ENCODE data around the gene DCLRE1C. TPM values are rescaled to one million over a fixed set of nuclear protein-coding genes. Genes with fewer than 3 reads are reported as not detected.
"Not testable (repeated sequence)": the region's sequence is repeated elsewhere in the genome, so short reads cannot be mapped to it uniquely, and the experiment has no call there.

DCLRE1C gene
- polyA plus RNA-seq, 3 donors, result 13.5 to 14.6 (median 14.3) TPM

- DNase-seq (ENCODE audit: low read depth in 3 of 3, low spot score in 2 of 3), result no peak
Observed at GRCh38 chr10:14947268-14947667, 6.6 kb downstream of the DCLRE1C start.

GRCh38 chr10:14945108-14945507 lies 8.8 kb downstream of the DCLRE1C start:
- no peak for DNase-seq (ENCODE audit: low read depth in 3 of 3, low spot score in 2 of 3)

- not testable (repeated sequence) for DNase-seq (ENCODE audit: low read depth in 3 of 3, low spot score in 2 of 3)
Observed at GRCh38 chr10:14942950-14943338, 11.0 kb downstream of the DCLRE1C start.

- DNase-seq (ENCODE audit: low read depth in 3 of 3, low spot score in 2 of 3), result not testable (repeated sequence)
Observed at GRCh38 chr10:14942147-14942949, 11.5 kb downstream of the DCLRE1C start.

- DNase-seq (ENCODE audit: low read depth in 3 of 3, low spot score in 2 of 3), result not testable (repeated sequence)
Observed at GRCh38 chr10:14938971-14939370, 14.9 kb downstream of the DCLRE1C start.

- DNase-seq (ENCODE audit: low read depth in 3 of 3, low spot score in 2 of 3), result no peak
Observed at GRCh38 chr10:14936584-14936983, 17.3 kb downstream of the DCLRE1C start.

GRCh38 chr10:14930610-14931009 lies 23.3 kb downstream of the DCLRE1C start:
- DNase-seq (ENCODE audit: low read depth in 3 of 3, low spot score in 2 of 3), result no peak

- no peak for DNase-seq (ENCODE audit: low read depth in 3 of 3, low spot score in 2 of 3)
Observed at GRCh38 chr10:14926722-14927416, 27.0 kb downstream of the DCLRE1C start.

GRCh38 chr10:14926061-14926470 lies 27.8 kb downstream of the DCLRE1C start:
- DNase-seq (ENCODE audit: low read depth in 3 of 3, low spot score in 2 of 3), result no peak

- no peak for DNase-seq (ENCODE audit: low read depth in 3 of 3, low spot score in 2 of 3)
Observed at GRCh38 chr10:14925268-14925667, 28.6 kb downstream of the DCLRE1C start.

- DNase-seq (ENCODE audit: low read depth in 3 of 3, low spot score in 2 of 3), result no peak
Observed at GRCh38 chr10:14924013-14924412, 29.9 kb downstream of the DCLRE1C start.

- DNase-seq (ENCODE audit: low read depth in 3 of 3, low spot score in 2 of 3), result no peak
Observed at GRCh38 chr10:14918964-14919363, 34.9 kb downstream of the DCLRE1C start.

- DNase-seq (ENCODE audit: low read depth in 3 of 3, low spot score in 2 of 3), result no peak
Observed at GRCh38 chr10:14917827-14918226, 36.1 kb downstream of the DCLRE1C start.

GRCh38 chr10:14916600-14916999 lies 37.3 kb downstream of the DCLRE1C start:
- DNase-seq (ENCODE audit: low read depth in 3 of 3, low spot score in 2 of 3), result no peak

- DNase-seq (ENCODE audit: low read depth in 3 of 3, low spot score in 2 of 3), result no peak
Observed at GRCh38 chr10:14911801-14912200, 42.1 kb downstream of the DCLRE1C start.

GRCh38 chr10:14910953-14911352 lies 42.9 kb downstream of the DCLRE1C start:
- DNase-seq (ENCODE audit: low read depth in 3 of 3, low spot score in 2 of 3), result no peak

GRCh38 chr10:14909101-14909500 lies 44.8 kb downstream of the DCLRE1C start:
- DNase-seq (ENCODE audit: low read depth in 3 of 3, low spot score in 2 of 3), result no peak

GRCh38 chr10:14907591-14907990 lies 46.3 kb downstream of the DCLRE1C start:
- not testable (repeated sequence) for DNase-seq (ENCODE audit: low read depth in 3 of 3, low spot score in 2 of 3)

GRCh38 chr10:14906765-14907164 lies 47.1 kb downstream of the DCLRE1C start:
- no peak for DNase-seq (ENCODE audit: low read depth in 3 of 3, low spot score in 2 of 3)

- no peak for DNase-seq (ENCODE audit: low read depth in 3 of 3, low spot score in 2 of 3)
Observed at GRCh38 chr10:14905890-14906289, 48.0 kb downstream of the DCLRE1C start.

- no peak for DNase-seq (ENCODE audit: low read depth in 3 of 3, low spot score in 2 of 3)
Observed at GRCh38 chr10:14904864-14905263, 49.0 kb downstream of the DCLRE1C start.

- DNase-seq (ENCODE audit: low read depth in 3 of 3, low spot score in 2 of 3), result peak in 1 of 3 donors; percentile 7
Observed at GRCh38 chr10:14904316-14904732, 49.6 kb downstream of the DCLRE1C start.
